Measurements from ENCODE around the gene SFTPB.
A peak's percentile ranks its signal among the peaks of the same experiment; 100 is the strongest.

The SFTPB gene

GRCh38 chr2:85611705-85612587 is 56.1 kb downstream of the SFTPB start, which contains the start of gene C2orf68 (continued):
- TF ChIP-seq ZNF292 (tag by site-specific recombination; IDR thresholded peaks at IDR 0.05; ENCODE audit: borderline replicate concordance, low read depth) (no peak), ZNF639 (tag by site-specific recombination; IDR thresholded peaks at IDR 0.05) (peak; percentile 20; the same call in 1 of the 2 replicates), OVOL3 (tag by site-specific recombination; IDR thresholded peaks at IDR 0.05) (no peak), ZNF184 (tag by site-specific recombination; IDR thresholded peaks at IDR 0.05) (no peak), ZNF776 (tag by site-specific recombination; IDR thresholded peaks at IDR 0.05; ENCODE audit: borderline replicate concordance) (no peak), ZNF529 (tag by site-specific recombination; IDR thresholded peaks at IDR 0.05; ENCODE audit: insufficient replicate concordance) (no peak), PRDM4 (tag by site-specific recombination; IDR thresholded peaks at IDR 0.05) (no peak), KLF8 (tag by site-specific recombination; IDR thresholded peaks at IDR 0.05) (peak; percentile 75), FEZF1 (tag by site-specific recombination; IDR thresholded peaks at IDR 0.05) (no peak)

GRCh38 chr2:85611217-85611704 is 56.7 kb downstream of the SFTPB start:
- no peak for TF ChIP-seq ZNF830 (tag by site-specific recombination; IDR thresholded peaks at IDR 0.05; ENCODE audit: low read depth)
- peak; percentile 71 for TF ChIP-seq PRDM10 (tag by site-specific recombination; IDR thresholded peaks at IDR 0.05)
- H3K4me1 ChIP-seq (ENCODE audit: control insufficient read depth, insufficient read depth, low read length) = peaks cover 1% of the 10 kb centered on the region
- CTCF ChIA-PET = interaction anchor here (0.9 to 1.2 kb wide), 2 partner anchors 11 to 61 kb away, joined by 3 read pairs; no protein-coding TSS in a partner anchor
- no peaks in the 10 kb centered on the region for H3K9me3 ChIP-seq (ENCODE audit: control insufficient read depth, insufficient read depth, low read depth, low read length)
- H3K27ac ChIP-seq (ENCODE audit: extremely low read depth, low read depth, low read length) = peak overlapping the region; percentile 89; the same call in 1 of the 2 replicates
- H3K4me3 ChIP-seq (ENCODE audit: low read depth, low read length) = peak overlapping the region; percentile 79
- POLR2A ChIA-PET = interaction anchor here (0.6 to 1.8 kb wide), 15 partner anchors 9 to 257 kb away, joined by 3 to 31 read pairs (median 4); partner anchors contain the start of genes ELMOD3, MAT2A, RETSAT and RNF181
- H3K36me3 ChIP-seq (ENCODE audit: control insufficient read depth in 2 of 2, insufficient read depth in 1 of 2, low read length in 2 of 2) = peaks cover 8 to 32% of the 10 kb centered on the region in 2 experiments; a peak in 2 of 3 replicates
